Measurements from ENCODE around the gene FOXL3. TPM values are rescaled to one million over a fixed set of nuclear protein-coding genes. Genes with fewer than 3 reads are reported as not detected.

Gene FOXL3
- total RNA-seq, 1 experiment from 2014 or later, result not detected

DNA sequence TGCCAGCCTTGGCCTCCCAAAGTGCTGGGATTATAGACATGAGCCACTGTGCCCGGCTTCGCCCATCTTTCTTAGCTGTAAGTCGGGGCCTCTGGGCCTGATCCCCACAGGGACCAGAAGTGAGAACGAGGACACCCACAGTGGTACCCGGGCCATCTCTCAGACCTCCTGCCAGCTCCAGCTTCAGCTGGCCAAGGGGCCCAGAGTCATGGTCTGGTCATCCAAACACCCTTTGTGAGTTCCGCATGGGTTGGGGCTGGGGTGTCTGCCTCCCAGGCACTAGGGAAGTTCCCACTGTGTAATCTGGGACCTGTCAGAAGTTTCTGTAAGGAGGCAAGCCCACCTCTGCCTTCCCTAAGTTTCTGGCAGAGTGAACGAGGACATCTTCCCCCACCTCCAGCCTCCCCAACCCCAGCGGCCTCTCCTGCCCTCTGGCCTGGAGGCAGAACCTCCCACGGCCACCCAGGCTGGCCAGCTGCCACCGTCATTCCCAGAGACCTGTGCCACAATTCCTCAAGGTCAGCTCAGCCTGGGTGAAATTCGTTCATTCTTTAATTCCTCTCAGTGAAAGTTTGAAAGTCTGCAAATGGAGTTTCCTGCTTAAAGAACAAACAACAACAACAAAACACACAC is 19.5 kb upstream of the FOXL3 start:
- no TSS peak for BruUV-seq (replicated peaks)
- Histone ChIP-seq H3K27ac (no peak overlapping the region), H3K4me1 (replicated peaks; ENCODE audit: insufficient read depth) (no peaks in the 10 kb centered on the region), H3F3A (ENCODE audit: insufficient read depth, low read depth) (0 out of 2 replicates have a peak, but pooled peaks cover 8% of the 10 kb centered on the region), H4K20me1 (ENCODE audit: insufficient read depth) (no peaks in the 10 kb centered on the region), H3K36me3 (ENCODE audit: low read depth) (no peaks in the 10 kb centered on the region), H3K79me2 (ENCODE audit: low read depth) (no peaks in the 10 kb centered on the region), H3K4me3 (no peak overlapping the region), H3K9me2 (ENCODE audit: insufficient read depth) (no peaks in the 10 kb centered on the region), H3K4me2 (no peak overlapping the region), H2AFZ (no peak overlapping the region), H3K9me3 (ENCODE audit: insufficient read depth, low read depth) (no peaks in the 10 kb centered on the region), H3K27me3 (ENCODE audit: insufficient read depth, low read depth) (peaks cover 27% of the 10 kb centered on the region; the same call in 1 of the 2 replicates)
- DNase-seq, result no peak
- ChIA-PET CTCF (no interaction called here), POLR2A (ENCODE audit: unreplicated experiment) (no interaction called here)
- TF ChIP-seq, protein P1, sequence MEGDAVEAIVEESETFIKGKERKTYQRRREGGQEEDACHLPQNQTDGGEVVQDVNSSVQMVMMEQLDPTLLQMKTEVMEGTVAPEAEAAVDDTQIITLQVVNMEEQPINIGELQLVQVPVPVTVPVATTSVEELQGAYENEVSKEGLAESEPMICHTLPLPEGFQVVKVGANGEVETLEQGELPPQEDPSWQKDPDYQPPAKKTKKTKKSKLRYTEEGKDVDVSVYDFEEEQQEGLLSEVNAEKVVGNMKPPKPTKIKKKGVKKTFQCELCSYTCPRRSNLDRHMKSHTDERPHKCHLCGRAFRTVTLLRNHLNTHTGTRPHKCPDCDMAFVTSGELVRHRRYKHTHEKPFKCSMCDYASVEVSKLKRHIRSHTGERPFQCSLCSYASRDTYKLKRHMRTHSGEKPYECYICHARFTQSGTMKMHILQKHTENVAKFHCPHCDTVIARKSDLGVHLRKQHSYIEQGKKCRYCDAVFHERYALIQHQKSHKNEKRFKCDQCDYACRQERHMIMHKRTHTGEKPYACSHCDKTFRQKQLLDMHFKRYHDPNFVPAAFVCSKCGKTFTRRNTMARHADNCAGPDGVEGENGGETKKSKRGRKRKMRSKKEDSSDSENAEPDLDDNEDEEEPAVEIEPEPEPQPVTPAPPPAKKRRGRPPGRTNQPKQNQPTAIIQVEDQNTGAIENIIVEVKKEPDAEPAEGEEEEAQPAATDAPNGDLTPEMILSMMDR (conservative IDR thresholded peaks at IDR 0.05), result no peak
- TF ChIP-seq EZH2 (IDR thresholded peaks at IDR 0.05; ENCODE audit: low read depth), result no peak
- intact Hi-C loops (cut with micrococcal nuclease; ENCODE audit: unreplicated experiment), result no loop called here

DNA sequence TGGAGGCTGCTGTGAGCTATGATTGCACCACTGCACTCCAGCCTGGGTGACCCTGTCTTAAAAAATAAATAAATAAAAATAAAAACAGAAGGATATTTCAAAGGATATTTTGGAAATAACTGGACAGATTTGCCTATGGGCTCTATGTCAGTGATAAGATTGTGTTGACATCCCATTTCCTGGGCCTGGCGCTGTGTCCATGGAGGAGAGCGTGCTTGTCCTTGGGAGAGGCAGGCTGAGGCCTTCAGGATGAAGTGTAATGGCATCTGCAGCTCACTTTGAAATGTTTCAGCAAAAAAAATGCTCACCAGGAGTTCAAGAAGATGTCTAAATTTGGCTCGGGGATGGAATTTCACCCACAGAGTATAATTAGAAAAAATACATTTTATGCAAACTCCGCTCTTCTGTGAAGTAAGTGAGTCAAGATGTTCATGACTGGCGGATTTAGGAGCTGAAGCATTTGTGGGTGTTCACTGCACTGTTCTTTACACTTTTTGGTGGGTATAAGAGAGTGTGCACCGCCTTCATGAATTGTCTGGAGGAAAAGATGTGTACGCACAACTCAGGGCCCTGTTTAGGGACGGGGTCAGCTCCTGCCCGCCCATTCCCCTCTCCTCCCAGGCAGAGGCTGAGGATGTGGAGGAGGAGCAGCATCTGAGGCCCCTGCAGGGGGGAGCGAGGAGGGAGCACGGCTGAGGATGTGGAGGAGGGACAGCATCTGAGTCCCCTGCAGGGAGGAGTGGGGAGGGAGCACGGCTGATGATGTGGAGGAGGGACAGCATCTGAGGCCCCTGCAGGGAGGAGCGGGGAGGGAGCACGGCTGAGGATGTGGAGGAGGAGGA is 18.5 kb upstream of the FOXL3 start:
- CTCF ChIA-PET, result no interaction called here

DNA sequence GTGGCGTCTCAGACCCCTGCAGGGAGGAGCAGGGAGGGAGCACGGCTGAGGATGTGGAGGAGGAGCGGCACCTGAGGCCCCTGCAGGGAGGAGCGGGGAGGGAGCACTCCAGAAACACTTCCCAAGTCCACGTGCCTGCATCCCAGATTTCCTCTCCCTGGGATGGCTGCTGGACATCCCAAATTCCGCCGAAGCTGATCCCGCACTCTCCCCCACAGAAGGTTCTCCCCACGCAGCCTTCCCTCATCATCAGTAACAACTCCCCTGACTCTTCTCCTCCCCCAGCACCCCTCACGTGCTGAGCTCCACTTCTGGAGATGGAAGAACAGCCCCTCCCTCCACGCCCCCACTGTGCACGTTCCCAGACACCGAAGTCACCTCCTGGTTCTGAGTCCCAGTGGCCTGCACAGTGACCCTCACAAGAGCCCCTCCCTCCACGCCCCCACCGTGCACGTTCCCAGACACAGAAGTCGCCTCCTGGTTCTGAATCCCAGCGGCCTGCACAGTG is 17.8 kb upstream of the FOXL3 start:
- H3F3A ChIP-seq (ENCODE audit: insufficient read depth, low read depth), result 0 out of 2 replicates have a peak, but pooled peaks cover 8% of the 10 kb centered on the region
- intact Hi-C loops (cut with micrococcal nuclease; ENCODE audit: unreplicated experiment), result no loop called here
- peaks cover 30% of the 10 kb centered on the region; the same call in 1 of the 2 replicates for H3K27me3 ChIP-seq (ENCODE audit: insufficient read depth, low read depth)
- TF ChIP-seq EZH2 (IDR thresholded peaks at IDR 0.05; ENCODE audit: low read depth), result no peak
- TF ChIP-seq, protein P1 (conservative IDR thresholded peaks at IDR 0.05), result no peak
- POLR2A ChIA-PET (ENCODE audit: unreplicated experiment), result no interaction called here
- no peaks in the 10 kb centered on the region for H3K79me2 ChIP-seq (ENCODE audit: low read depth)
- H3K4me2 ChIP-seq, result no peak overlapping the region
- no peaks in the 10 kb centered on the region for H3K4me1 ChIP-seq (replicated peaks; ENCODE audit: insufficient read depth)
- no peak overlapping the region for H3K27ac ChIP-seq
- H3K9me2 ChIP-seq (ENCODE audit: insufficient read depth), result no peaks in the 10 kb centered on the region
- H3K36me3 ChIP-seq (ENCODE audit: low read depth), result no peaks in the 10 kb centered on the region
- CTCF ChIA-PET, result no interaction called here
- no peak overlapping the region for H2AFZ ChIP-seq
- no peak for DNase-seq
- no peaks in the 10 kb centered on the region; the same call in 1 of the 2 replicates for H3K9me3 ChIP-seq (ENCODE audit: insufficient read depth, low read depth)
- H3K4me3 ChIP-seq, result no peak overlapping the region
- no TSS peak for BruUV-seq (replicated peaks)
- H4K20me1 ChIP-seq (ENCODE audit: insufficient read depth), result no peaks in the 10 kb centered on the region

More for the DNA sequence above, 18.5 kb upstream of the FOXL3 start:
- no peak for TF ChIP-seq EZH2 (IDR thresholded peaks at IDR 0.05; ENCODE audit: low read depth)
- TF ChIP-seq, protein P1 (conservative IDR thresholded peaks at IDR 0.05), result no peak
- no peak for DNase-seq
- Histone ChIP-seq H3F3A (ENCODE audit: insufficient read depth, low read depth) (0 out of 2 replicates have a peak, but pooled peaks cover 8% of the 10 kb centered on the region), H3K36me3 (ENCODE audit: low read depth) (no peaks in the 10 kb centered on the region), H3K27ac (no peak overlapping the region), H3K4me1 (replicated peaks; ENCODE audit: insufficient read depth) (no peaks in the 10 kb centered on the region), H3K4me3 (no peak overlapping the region), H3K4me2 (no peak overlapping the region), H3K9me2 (ENCODE audit: insufficient read depth) (no peaks in the 10 kb centered on the region), H3K27me3 (ENCODE audit: insufficient read depth, low read depth) (peaks cover 30% of the 10 kb centered on the region; the same call in 1 of the 2 replicates), H4K20me1 (ENCODE audit: insufficient read depth) (no peaks in the 10 kb centered on the region), H3K9me3 (ENCODE audit: insufficient read depth, low read depth) (no peaks in the 10 kb centered on the region; the same call in 1 of the 2 replicates), H3K79me2 (ENCODE audit: low read depth) (no peaks in the 10 kb centered on the region), H2AFZ (no peak overlapping the region)
- intact Hi-C loops (cut with micrococcal nuclease; ENCODE audit: unreplicated experiment), result no loop called here
- POLR2A ChIA-PET (ENCODE audit: unreplicated experiment), result no interaction called here
- no TSS peak for BruUV-seq (replicated peaks)

Measured in PC-9 (cell line).